Epithelial cell of esophagus (primary cell): ENCODE data around the gene SCFD2.

Experiments
- DNase-seq: peaks from one replicate; pipeline ENCODE4 v3.0.0; 2010; ENCODE audit warnings: low read depth
- H3K4me3 ChIP-seq: 2 replicates; pipeline ENCODE4 v1.5.1; 2011; ENCODE audit warnings: mild to moderate bottlenecking, low read length, control low read depth
- TF ChIP-seq, protein P1 (sequence below): IDR thresholded peaks from 2 replicates; pipeline ENCODE4 v1.5.1; 2011; ENCODE audit warnings: low read depth, mild to moderate bottlenecking, low read length, control low read depth, inconsistent platforms; ENCODE audit not compliant: insufficient read depth; ENCODE audit errors: missing control alignments

The SCFD2 gene

DNA sequence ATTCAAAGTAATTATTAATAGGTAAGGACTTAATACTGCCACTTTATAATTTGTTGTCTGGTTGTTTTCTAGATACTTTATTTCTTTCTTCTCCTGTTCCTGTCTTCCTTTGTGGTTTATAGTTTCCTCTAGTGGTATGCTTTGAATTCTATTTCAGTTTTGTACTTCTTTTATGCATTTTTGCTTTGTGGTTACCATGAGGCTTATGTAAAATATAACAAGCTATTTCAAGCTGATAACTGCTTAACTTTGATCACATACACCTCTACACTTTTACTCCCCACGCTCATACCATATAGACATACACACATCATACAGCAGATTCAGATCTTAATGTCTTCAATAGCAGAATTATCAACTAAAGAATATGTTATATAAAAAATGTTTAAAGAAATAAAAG, 192.3 kb downstream of the SCFD2 start:
- no peak for DNase-seq
- TF ChIP-seq, protein P1, sequence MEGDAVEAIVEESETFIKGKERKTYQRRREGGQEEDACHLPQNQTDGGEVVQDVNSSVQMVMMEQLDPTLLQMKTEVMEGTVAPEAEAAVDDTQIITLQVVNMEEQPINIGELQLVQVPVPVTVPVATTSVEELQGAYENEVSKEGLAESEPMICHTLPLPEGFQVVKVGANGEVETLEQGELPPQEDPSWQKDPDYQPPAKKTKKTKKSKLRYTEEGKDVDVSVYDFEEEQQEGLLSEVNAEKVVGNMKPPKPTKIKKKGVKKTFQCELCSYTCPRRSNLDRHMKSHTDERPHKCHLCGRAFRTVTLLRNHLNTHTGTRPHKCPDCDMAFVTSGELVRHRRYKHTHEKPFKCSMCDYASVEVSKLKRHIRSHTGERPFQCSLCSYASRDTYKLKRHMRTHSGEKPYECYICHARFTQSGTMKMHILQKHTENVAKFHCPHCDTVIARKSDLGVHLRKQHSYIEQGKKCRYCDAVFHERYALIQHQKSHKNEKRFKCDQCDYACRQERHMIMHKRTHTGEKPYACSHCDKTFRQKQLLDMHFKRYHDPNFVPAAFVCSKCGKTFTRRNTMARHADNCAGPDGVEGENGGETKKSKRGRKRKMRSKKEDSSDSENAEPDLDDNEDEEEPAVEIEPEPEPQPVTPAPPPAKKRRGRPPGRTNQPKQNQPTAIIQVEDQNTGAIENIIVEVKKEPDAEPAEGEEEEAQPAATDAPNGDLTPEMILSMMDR: no peak
- H3K4me3 ChIP-seq: no peak overlapping the region

DNA sequence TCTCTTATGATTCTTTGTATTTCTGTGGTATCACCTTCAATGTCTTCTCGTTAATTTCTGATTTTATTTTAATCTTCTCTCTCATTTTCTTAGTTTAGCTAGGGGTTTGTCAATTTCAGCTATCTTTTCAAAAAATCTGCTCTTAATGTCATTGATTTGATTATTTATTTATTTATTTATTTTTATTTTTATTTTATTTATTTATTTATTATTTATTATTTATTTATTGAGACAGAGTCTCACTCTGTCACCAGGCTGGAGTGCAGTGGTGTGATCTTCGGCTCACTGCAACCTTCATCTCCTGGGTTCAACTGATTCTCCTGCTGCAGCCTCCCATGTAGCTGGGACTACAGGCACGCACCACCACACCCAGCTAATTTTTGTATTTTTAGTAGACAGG, 194.1 kb downstream of the SCFD2 start:
- no peak overlapping the region for H3K4me3 ChIP-seq
- no peak for DNase-seq
- TF ChIP-seq, protein P1: no peak

DNA sequence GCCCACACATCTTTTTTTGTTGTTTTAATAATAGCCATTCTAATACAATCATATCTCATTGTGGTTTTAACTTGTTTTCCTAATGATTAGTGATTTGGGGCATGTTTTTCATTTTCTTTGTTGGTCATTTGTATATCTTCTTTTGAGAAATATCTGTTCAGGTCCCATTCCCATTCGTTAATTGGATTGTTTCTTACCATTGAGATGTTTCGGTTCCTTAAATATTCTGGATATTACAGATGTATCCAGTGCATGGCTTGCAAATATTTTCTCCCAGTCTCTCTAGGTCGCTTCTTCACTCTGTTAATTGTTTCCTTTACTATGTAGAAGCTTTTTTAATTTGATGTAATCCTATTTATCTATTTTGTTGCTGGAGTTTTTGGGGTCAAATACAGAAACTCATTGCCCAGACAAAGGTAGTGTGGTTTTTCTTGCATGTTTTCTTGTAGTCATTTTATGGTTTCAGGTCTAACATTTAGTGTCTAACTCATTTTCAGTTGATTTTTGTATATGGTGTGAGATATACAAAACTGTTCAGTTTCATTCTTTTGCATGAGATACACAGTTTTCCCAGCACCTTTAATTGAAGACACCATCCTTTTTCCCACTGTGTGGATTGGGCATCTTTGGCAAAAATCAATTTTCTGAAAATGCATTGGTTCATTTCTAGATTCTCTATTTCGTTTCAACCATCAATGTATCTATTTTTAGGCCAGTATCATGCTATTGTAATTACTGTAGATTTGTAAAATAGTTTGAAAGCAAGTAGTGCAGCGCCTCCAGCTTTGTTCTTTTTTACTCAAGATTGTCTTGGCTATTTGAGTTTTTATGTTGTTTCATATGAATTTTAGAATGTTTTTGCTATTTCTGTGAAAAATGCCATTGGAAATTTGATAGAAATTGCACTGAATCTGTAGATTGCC, 195.9 kb downstream of the SCFD2 start:
- no peak overlapping the region for H3K4me3 ChIP-seq

DNA sequence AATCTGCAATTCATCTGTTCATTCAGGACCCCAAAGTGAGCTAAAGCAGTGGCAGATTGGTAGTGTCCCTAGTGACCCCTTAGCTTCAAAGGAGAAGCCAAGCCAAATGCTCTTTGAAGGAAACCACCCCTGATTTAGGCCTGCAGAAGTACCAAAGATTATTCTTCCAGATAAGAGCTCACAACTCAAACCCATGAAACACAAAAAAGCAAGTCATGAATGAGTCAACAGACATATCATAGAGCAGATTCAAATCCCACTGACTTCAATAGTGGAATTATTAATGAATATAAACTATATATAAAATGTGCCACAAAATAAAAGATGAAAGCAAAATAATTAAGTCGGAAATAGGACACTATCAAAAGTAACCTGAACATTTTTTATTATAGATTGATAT, 197.6 kb downstream of the SCFD2 start:
- DNase-seq: no peak
- TF ChIP-seq, protein P1: no peak
- no peak overlapping the region for H3K4me3 ChIP-seq

More for the DNA sequence above, 195.9 kb downstream of the SCFD2 start:
- DNase-seq: no peak
- TF ChIP-seq, protein P1: no peak

DNA sequence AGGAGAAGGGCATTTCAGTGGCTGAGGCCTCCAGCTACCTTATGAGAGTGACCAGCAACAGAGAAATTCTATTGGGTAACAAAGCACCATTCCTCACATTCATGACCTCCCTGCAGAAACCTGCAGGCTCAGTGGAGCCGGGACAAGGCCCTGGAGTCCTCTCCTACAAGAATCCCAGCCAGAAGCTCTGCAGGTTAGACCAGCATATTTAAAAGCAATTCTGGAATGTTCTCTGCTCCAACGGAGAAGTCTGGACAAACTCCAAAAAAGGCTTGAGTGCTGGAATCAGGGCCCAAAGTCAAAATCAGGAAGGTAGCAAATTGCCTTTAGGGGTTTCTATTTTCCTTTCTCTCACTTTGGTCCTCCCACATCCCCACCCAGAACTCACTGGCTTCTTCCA, 202.9 kb downstream of the SCFD2 start:
- H3K4me3 ChIP-seq: no peak overlapping the region
- TF ChIP-seq, protein P1: no peak
- no peak for DNase-seq

DNA sequence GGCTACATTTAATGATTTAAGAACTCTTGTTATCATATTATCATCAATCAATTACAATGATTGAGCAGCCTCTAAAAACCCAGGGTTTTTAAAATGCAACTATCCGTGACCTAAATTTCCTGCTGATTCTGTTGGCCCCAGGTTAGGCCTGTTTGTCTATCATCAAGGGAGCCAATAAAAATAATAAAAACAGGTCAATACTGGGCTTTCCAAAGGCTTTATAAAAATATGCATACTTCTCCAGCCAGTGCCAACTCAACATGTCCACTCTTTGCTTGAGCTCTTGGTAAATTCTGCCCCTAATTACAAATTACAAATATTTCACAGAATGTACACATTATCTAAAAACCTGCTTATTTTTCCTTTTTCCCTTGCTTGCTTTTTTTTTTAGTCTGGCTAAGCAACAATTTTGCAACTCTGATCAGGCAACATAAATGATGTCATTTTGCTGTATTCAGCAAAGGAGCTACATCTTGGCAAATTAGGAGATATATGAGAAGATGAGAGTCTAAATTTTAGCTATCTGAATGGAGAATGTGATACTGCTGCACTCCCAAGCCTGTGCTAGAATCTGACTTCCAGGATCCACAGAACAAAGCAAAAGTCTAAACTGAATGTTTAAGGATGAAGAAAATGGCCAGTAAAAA, 204.0 kb downstream of the SCFD2 start:
- TF ChIP-seq, protein P1: no peak
- DNase-seq: no peak
- no peak overlapping the region for H3K4me3 ChIP-seq
